Measurements from ENCODE around the gene ZFYVE27.

ZFYVE27 gene

DNA sequence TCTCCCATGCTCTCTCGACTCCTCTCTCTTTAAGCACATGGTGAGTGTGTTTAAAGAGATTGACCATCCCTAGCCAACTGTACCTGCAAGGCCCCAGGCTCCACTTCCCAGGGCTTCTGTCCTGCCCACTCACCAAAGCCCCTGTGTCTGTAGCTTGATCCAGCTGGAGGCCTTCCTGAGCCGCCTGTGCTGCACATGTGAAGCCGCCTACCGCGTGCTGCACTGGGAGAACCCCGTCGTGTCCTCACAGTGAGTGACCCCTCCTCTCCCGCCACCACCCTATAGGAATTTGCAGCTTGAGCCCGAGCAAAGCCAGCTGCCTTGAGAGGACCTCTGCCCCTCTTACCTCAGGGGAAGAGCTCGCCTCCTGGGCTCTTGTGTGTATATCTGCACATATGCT lies 11.2 kb downstream of the ZFYVE27 start:
- no peak for DNase-seq

DNA sequence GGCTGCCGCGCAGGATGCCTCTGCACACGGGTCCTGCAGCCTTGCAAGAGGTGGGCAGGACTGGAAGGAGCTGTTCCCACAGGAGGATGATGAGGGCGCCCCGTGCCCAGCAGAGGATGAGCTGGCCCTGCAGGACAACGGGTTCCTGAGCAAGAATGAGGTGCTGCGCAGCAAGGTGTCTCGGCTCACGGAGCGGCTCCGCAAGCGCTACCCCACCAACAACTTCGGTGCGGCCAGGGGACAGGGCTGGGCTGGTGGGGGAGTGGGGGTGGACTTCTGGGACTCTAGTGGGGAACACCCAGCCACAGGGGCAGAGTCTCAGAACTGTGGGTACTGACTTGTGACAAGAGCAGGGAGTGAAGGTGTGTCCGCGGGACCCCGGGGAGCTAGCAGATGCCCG lies 16.0 kb downstream of the ZFYVE27 start:
- DNase-seq = no peak

DNA sequence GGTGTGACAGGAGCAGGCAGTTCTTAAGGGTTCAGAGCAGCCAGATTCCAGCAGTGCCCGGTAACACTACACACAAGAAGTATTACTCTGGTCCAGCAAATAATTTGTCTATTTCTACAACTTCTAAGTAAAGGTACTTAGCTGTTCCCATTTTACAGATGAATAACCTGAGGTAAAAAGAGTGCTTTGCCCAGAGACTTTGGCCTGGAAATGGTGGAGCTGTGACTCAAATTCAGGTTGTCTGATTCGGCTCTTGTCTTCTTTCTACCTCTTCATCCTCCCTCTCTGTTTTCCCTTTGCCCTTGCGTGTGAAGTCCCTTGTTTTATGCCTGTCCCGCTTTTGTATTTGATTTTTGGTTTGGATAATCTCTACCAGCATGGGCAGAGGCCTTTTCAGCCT lies 17.8 kb downstream of the ZFYVE27 start:
- no peak for DNase-seq

DNA sequence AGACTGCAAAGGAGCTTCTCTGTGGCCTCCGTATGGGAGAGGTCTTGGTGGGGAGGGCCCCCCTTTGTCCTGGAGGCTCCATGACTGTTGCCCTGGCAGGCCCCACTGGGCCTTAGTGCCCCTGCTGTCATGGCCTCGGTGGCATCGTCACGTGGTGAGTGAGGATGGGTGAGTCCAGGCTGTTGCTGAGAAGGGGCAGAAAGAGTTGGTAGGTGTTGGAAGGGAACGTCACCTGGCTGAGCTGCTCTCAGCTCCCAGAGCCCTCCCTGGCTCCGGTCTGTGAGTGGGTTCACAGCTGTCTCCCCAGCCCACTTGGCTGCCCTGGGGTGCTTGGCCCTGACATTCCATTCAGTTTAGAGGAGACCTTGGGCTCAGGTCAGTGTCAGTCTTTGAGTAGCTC lies 18.8 kb downstream of the ZFYVE27 start:
- no peak for DNase-seq

DNA sequence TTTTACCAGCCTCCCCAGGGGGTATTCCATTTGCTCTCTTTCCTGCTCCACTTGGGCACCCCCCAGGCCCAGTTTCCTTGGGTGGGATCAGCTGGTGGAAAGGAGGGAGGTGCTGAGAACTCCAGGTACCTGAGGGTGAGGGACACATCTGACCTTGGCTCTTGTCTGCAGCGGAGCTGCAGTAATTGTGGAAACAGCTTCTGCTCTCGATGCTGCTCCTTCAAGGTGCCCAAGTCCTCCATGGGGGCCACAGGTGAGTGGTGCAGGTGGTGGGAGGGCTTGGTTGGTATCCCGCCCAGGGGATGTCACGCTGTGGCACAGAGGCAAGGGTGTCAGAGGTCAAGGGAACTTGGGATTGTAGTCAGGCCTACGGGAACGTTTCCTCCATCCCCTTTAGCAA lies 20.5 kb downstream of the ZFYVE27 start:
- DNase-seq = no peak

DNA sequence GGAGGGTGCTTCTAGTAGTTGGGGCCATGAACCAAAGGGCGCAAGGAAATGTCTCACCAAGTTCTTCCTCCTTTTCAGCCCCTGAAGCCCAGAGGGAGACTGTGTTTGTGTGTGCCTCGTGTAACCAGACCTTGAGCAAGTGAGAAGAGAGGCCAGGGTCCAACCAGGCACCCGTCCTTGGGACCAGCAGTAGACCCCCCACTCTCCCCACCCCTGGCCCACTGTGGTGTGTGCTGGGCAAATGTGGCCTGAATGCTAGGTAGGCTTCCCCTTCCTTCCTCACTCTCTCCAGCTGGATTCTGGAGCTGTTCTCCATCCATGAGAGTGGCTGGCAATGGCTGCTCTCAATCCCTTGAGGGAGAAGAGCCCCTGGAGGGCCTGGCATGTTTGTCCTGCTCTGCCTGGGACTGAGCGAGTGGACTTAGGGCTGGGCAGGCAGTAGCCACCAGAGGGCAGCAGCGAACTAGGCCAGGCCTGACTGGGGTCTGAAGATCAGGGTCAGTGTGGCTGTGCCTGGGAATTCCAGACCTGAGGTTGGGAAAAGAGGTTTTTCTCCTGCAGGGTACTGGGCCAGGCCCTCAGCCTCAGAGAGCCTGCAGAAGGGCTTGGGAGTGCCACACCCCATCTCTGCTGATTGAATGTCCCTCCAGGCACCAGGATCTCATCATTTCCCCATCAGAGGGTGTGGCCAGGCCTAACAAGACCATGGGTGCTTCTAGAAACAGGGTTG lies 22.4 kb downstream of the ZFYVE27 start:
- DNase-seq = peak; percentile 5 to 56 (median 18)

DNA sequence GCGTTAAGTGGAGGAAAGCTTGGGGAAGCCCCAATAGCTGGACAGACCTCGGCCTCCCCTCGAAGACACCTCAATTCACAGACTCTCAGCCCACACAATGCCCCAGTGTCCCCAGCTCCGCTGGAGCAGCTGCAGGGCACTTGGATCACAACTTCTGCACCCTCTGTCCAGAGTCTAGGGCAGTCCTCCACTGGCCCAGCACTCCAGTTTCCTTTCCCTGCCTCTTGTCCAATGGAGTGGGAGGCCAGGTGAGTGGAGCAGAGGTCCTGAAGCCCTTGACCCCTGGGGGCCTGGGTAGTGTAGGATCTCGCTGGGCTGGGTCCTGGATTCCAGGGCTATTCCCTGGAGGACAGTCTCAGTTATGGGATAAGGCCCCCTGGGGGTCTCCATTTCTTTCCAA lies 23.0 kb downstream of the ZFYVE27 start:
- no peak for DNase-seq

DNA sequence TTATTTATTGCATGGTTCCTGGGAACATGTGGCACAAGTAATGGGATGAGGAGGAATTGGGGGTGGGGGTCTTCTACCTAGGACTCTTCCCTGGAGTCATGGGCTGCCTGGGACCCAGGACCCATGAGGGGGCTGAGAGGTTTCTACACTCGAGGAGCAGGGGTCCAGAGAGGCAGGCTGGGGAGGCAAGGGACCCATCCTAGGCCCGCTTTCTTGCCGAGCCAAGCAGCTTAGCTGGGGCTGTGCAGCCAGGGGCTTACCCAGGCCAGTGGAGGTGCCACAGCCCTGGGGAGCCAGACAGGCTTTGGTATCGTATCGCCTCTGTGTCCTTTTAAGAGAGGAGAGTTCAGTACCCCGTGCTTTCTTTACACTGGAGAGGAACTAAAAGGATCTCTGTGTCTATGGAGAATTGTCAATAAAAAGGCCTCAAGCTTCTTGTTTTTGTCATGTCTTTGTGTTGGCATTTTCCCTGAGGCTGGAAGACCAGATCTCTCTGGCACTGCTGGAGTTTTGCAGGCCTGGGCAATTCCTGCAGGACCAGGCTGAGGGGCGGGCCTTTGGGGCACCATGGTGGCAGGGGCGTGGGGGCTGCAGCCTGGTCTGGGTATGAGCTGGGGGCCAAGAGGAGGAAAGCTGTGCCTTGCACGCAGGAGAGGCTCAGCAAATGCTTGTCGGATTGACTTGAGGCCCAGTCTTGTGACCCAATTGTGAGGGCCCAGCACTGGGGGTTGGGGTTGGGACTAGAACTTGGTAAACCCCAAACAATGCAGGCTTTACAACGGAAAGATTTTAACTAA lies 23.7 kb downstream of the ZFYVE27 start:
- no peak for DNase-seq

DNA sequence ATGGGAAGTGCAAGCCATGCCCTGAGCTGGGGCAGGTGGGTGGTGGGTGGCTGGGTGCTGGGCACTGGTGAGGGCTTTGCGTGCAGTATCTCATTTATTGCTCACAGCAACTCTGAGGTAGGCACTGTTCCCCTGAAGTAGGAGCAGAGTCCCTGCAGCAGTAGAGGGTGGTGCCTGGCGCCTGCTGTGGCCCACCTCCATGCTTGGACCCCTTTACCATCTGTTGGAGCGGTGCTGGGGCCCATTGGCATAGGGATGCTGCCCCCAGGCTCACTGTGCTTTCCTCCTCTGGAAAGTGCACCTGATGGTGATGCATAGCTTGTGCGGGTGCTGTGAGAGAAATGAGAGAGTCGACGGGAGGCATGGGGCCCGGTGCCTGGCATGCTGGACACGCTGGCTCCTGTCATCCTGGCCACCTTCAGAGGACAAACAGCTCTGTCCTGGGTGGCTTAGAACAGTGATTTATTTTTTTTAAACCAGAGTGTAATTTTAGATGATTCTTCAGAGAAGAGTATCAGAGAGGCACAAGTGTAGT lies 24.5 kb downstream of the ZFYVE27 start:
- no peak for DNase-seq

DNA sequence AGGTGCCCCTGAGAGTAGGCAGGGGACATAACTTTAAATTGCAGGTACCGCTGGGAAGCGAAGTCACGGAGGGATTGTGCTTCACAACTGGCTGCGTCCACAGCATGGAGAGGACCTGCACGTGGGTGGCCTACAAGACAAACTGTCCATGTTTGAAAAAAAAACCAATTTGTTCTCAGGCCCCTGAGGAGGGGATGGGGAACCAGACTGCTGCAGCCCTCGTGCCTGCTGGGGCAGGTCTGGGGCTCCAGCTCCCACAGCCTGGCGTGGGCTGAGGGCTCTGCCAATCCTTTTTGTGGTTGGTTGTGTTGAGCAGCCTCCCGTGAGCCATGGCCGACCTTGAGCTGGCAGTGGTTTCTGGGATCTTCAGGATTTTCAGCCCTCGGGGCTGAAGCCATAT lies 25.1 kb downstream of the ZFYVE27 start:
- no peak for DNase-seq

DNA sequence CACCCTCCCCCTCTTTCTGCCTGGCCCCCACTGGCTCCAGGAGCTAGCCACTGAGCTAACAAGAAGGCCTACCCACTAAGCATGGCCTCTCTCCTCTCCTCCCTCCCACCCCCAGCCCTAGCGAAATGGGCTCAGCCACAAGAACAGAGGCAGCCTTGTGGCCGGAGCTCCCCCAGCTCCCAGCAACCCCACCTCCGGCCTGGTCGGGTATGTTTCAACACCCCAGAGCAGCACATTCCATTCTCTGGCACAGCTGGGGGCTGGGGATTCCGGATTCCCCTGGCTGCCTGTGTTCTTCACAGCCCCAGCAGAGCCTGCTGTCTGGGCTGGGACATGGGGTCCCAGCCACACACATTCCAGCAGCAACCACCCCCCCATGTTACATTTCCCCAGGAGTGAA lies 25.9 kb downstream of the ZFYVE27 start:
- no peak for DNase-seq

DNA sequence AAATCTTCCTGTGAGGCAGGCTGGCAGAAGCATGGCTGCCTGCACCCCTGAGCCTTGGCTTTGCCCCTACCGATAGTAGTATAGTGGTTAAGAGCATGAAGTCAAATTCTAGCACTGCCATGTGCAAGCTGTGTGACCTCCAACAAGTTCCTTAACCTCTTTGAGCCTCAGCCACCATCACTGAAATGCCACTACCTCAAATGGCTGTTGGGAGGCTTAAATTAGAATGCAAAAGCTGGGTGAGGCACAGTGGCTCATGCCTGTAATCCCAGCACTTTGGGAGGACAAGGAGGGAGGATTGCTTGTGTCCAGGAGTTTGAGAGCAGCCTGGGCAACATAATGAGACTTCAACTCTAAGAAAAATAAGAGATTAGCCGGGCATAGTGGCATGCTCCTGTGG lies 26.5 kb downstream of the ZFYVE27 start:
- no peak for DNase-seq

DNA sequence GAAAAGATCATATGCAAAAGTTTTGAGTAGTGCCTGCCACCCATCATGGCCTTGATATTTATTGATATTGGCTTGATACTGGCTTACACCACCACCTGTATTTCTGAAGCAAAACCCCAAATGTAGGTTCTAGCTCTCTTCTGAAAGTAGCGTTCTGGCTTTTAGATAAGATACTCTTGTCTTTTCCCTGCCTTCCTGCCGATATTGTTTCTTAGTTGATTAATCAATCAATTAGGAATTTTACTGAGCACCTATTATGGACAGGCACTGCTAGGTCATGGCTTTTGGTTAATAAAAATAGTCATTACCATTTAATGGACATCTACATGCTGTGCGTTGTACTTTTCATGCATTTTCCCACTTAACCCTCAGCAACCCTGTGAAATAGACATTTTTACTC lies 27.0 kb downstream of the ZFYVE27 start:
- DNase-seq = no peak

DNA sequence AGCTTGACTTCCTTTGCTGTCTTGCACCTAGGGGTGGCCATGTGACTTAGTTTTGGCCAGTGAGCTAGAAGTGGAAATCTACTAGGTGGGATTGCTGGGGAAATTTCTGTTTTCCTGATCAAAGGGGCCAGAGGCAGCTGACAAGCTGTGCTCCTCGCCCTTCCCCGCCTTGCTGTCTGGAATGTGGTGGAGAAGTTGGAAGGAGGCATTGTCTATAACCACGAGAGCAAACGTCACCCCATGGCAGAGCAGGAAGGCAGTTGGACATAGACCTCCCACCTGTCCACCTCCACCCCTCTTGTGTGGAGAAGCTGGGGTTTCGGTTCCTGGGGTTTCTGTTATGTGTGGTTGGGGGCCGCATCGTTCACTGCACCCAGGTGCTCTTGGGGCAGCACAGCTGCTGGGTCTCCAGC lies 27.6 kb downstream of the ZFYVE27 start:
- DNase-seq = no peak

DNA sequence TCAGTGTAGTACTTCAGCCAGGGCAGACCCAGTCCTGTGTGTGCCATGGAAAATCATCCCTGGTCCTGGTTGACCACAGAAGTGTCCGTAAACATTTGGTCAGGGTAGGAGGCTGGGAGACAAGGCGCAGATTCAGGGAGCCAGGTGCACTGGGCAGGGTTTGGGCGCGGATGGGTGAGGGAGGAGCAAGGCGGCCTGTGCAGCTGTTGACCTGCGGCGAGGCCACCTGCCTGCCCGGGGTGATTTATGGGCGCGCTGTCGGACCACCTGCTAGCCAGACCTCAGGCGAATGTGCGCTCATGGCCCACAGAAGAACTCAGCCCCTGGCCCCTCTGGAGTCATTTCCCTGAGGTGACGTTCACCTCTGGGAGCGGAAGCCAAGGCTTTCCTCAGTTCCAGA lies 28.3 kb downstream of the ZFYVE27 start:
- DNase-seq = no peak

DNA sequence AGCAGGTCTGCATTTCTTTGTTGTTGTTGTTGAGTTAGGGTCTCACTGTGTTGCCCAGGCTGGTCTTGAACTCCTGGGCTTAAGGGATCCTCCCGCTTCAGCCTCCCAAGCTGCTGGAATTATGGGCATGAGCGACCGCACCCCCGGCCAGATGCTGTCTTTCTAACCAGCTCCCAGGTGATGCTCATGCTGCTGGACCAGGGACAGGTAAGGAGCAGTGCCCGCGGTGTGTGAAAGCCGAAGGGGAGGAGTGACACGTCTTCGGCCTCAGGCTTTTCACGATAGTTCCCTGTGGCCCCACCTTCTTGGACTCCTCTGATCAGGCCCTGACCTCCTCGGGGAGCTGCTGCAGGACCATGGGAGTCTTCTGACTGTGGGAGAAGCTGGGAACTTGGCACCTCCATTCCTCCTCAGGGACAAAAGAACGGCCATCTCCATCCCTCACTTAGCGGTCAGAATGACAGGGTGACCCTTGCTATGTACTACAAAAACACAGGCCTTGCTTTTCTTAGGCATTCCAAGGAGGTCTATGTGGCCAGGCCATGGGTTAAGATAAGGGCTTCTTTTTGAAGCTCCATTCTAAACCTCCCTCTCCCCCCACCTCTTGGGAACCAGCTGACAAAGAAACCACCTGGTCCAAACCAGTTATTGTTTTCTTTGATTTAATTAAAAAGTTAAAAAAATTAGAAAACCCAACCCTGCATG lies 29.3 kb downstream of the ZFYVE27 start:
- no peak for DNase-seq

DNA sequence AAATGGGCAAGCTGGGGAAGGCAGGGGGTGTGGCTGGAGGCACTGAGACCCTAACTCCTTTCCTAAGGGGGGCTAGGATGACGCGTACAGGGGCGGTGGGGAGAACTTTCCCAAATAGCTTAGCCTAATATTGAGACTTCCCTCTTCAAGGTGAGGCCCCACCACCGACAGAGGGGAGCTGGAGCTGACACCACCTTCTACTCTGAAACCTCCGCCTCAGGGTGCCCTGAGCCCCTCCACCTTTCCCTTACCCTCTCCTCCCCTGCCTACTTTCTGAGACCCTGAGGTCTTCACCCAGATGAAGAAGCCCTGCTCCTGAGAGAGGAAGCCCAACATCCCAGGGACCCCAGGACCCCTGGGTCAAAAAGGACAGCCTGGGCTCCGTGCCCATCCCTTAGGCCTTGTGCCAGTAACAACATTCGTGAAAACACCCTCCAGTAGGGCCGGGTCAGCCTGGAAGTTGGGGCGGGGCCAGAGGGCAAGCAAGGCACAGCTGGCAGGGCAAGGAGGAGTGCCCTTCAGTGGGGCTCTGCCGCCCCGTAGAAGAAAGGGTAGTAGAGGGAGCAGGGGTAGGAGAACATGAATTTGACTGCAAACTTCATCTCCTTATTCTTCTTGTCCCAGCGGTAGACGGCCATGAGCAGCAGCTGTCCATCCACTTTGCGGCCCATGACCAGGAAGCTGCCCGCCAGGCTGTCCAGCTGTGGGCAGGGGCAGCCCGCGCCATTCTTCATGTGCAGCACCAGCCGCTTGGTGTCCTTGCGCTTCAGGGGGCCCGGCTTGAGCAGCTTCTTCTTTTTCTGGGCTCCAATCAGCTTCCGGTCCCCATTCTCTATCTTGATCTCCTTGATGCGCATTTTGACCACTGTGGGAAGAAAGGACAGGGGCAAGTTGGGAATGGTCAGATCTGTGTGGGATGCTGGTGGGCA lies 30.3 kb downstream of the ZFYVE27 start:
- DNase-seq = no peak

DNA sequence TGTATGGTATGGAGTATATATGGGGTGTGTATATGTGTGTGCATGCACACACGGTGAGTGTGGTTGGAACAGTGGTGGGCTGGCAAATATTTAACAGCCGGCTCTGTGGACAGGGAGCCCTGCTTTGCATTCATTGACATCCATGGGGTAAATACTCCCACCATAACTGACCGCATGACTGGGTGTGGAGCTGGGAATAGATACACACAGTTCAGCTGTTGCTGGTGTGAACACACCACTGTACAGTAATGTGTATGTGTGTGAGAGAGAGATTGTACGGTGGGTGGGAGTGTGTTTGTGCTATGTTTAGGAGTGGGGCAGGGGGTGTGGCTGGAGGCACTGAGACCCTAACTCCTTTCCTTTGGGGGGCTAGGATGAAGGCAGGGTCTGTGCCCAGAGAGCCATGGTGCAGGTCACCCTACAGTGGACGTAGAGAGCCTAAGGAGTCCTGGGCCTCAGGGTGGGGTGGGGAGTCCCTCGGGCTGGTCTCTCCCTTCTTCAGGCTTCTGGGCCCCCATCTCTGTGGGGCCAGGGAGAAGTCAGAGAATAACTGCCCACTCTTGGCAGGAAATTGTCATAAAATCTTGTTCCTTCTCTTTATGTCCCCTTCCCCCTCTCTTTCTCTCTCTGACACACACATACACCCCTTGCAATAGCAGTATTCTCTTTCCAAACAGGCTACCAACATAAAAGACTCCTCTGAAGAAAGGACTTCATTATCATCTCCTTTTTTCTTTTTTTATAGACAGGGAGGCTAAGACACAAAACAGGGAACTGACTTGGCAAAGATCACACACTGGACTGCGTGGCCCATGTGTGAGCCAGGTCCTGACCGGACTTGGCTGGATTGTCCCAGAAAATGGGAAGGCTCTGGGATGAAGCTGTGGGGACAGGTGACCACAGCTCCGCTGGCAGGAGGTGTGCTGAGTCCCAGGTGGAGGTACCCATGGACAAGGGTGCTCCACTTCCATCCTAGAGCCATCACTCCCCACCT lies 31.7 kb downstream of the ZFYVE27 start:
- DNase-seq = no peak

DNA sequence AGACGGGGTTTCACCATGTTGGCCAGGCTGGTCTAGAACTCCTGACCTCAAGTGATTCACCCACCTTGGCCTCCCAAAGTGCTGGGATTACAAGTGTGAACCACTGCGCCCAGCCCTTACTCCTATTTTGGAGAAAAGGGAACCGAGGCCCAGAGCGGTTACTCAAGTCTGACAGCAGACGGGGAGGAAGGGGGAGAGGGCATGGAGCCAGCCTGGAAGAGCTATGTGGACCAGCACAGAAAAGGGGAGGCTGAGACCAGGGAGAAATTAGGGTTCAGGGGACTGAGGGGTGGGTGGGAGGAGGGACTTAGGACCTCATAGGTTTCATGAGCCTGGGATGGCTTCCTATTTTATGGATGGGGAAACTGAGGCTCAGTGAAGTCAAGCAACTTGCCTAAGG lies 33.3 kb downstream of the ZFYVE27 start:
- DNase-seq = no peak

DNA sequence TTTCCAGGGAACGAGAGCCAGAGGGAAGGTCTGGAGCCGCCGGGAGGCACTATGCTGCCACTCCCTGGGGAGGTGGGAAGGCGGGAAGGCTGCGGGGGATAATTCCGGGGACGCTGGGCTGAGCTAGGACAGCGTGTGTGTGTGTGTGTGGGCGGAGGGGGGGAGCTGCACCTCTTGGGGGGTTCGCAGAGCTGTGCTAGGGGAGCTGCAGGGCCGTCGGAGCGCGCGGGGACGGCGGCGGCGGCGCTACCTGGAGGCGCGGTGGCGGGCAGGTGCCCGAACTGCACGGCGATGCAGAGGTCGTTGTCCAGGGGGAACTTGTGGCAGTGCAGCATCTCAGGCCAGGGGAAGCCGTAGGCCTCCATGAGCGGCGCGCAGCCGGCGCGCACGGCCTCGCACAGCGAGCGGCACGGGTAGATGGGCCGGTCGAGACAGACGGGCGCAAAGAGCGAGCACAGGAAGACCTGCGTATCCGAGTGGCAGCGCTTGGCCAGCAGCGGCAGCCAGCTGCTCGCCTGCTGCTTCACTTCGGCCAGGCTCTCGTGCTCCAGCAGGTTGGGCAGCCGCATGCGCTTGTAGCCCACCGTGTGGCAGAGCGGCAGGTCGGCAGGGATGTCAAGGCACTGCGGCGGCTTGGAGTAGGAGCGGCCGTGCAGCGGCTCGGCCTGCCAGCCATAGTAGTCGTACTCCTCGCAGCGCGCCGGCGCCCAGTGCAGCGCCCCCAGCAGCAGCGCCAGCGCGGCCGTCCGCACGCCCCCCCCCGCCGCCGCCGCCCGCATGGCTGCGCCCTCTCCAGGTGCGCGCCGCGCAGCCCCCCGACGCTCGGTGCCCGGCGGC lies 34.3 kb downstream of the ZFYVE27 start:
- no peak for DNase-seq

All from stimulated activated naive CD4-positive, alpha-beta T cell (primary cell).